ENCODE measurements around the gene OSBPL8.

DNA sequence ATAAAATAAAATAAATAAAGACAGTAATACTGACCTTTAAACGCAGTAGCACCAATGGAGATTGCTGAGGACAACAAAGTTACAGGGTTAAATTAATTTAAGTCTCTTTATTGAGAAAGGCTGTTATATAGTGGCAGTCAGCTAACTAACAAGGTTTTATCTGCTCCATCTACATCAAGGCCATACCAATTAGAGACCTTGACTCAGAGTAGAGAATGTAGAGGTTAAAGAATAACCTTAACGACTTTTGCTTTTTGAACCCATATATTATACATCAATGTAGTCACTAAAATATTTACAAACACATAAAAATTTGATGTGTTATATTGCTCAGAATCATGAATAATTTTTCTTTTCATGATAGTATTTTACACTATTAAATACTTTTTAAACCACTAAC, 21.6 kb downstream of the OSBPL8 start:
- no peak for TF ChIP-seq POLR2A (IDR thresholded peaks at IDR 0.05)
- TF ChIP-seq, protein P1, sequence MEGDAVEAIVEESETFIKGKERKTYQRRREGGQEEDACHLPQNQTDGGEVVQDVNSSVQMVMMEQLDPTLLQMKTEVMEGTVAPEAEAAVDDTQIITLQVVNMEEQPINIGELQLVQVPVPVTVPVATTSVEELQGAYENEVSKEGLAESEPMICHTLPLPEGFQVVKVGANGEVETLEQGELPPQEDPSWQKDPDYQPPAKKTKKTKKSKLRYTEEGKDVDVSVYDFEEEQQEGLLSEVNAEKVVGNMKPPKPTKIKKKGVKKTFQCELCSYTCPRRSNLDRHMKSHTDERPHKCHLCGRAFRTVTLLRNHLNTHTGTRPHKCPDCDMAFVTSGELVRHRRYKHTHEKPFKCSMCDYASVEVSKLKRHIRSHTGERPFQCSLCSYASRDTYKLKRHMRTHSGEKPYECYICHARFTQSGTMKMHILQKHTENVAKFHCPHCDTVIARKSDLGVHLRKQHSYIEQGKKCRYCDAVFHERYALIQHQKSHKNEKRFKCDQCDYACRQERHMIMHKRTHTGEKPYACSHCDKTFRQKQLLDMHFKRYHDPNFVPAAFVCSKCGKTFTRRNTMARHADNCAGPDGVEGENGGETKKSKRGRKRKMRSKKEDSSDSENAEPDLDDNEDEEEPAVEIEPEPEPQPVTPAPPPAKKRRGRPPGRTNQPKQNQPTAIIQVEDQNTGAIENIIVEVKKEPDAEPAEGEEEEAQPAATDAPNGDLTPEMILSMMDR (IDR thresholded peaks at IDR 0.05), result no peak

All from lower leg skin (tissue), 3 donors.